Upper lobe of left lung (tissue), 4 donors: ENCODE data around the gene DNAJC21.

ENCODE experiments used
- CTCF ChIP-seq, 6 experiments: fragments of 450-650 bp in 4 of 6; fragments of 200-600 bp in 2 of 6; sonication (generic) in 2 of 6; IDR thresholded peaks; one replicate each; pipeline ENCODE4 v1.5.1; 2016 to 2019; ENCODE audit warnings: antibody characterized with exemption in 6 of 6
- POLR2A ChIP-seq, 4 donors: fragments of 450-650 bp; IDR thresholded peaks; one replicate each; pipeline ENCODE4 v1.5.1; 2016 to 2017; ENCODE audit warnings: antibody characterized with exemption in 4 of 4, mild to moderate bottlenecking in 2 of 4

- no peak for TF ChIP-seq POLR2A (IDR thresholded peaks at IDR 0.05)
- no peak for TF ChIP-seq CTCF (IDR thresholded peaks at IDR 0.05)
These were observed 14.7 kb upstream of the DNAJC21 start for GRCh38 chr5:34914671-34915138.
